Right lobe of liver (tissue), 6 donors: ENCODE data around the gene GPR158. TPM values are rescaled to one million over a fixed set of nuclear protein-coding genes. Genes with fewer than 3 reads are reported as not detected.

Experiments used
- ATAC-seq, 4 donors: fragments of 200-7000 bp; cut with Tn5 transposase; one replicate each; pipeline ENCODE4 v1.9.1; 2020; ENCODE audit warnings: mild to moderate bottlenecking in 4 of 4, moderate library complexity in 4 of 4
- DNase-seq, 3 donors: peaks; one replicate each; pipeline ENCODE4 v3.0.0-alpha.2; 2020
- H3K27ac ChIP-seq, 3 donors: fragments of 200-600 bp; one replicate each; pipeline ENCODE4 v1.8.0; 2022
- H3K27me3 ChIP-seq, 2 donors: fragments of 200-600 bp; one replicate each; pipeline ENCODE4 v1.8.0; 2022
- H3K36me3 ChIP-seq, 4 donors: fragments of 200-600 bp; sonication (generic) in 1 of 4; one replicate each; pipeline versions ENCODE4 v1.5.1 to v1.8.0; 2017 to 2022; ENCODE audit warnings: control low read depth in 1 of 4
- H3K4me1 ChIP-seq, 4 donors: fragments of 200-600 bp; sonication (generic) in 1 of 4; one replicate each; pipeline versions ENCODE4 v1.5.1 to v1.8.0; 2017 to 2022; ENCODE audit warnings: control low read depth in 1 of 4
- H3K4me3 ChIP-seq, 3 donors: fragments of 200-600 bp; one replicate each; pipeline ENCODE4 v1.8.0; 2022
- H3K9me3 ChIP-seq, 4 donors: fragments of 200-600 bp; sonication (generic) in 1 of 4; one replicate each; pipeline versions ENCODE4 v1.5.1 to v1.8.0; 2017 to 2022; ENCODE audit warnings: control low read depth in 1 of 4
- CTCF ChIP-seq, 4 donors: fragments of 200-600 bp in 3 of 4; fragments of 450-650 bp in 1 of 4; IDR thresholded peaks; one replicate each; pipeline versions ENCODE4 v1.5.1 to v1.8.0; 2016 to 2022; ENCODE audit warnings: antibody characterized with exemption in 4 of 4, mild to moderate bottlenecking in 2 of 4
- POLR2A ChIP-seq: fragments of 450-650 bp; IDR thresholded peaks from one replicate; pipeline ENCODE4 v1.6.1; 2017; ENCODE audit warnings: antibody characterized with exemption, mild to moderate bottlenecking
- WGBS: methylation state at CpG from one replicate; pipeline ENCODE4 v1.1.6; 2018; ENCODE audit warnings: low coverage, low lambda C conversion rate; ENCODE audit not compliant: insufficient coverage; ENCODE audit errors: missing lambda C conversion rate; 5-methylcytosine and 5-hydroxymethylcytosine counted together
- intact Hi-C, 2 donors: fragments of 100-400 bp; cut with DNase I; formaldehyde crosslinking; loops; one replicate each; pipeline versions ENCODE4 v1.11.2 to v1.14.1; 2022
- total RNA-seq, 6 experiments: library from RNA; depleted of rRNA in 2 of 6; stranded (reverse); fragments of >200 nt in 2 of 6; fragmentation: NEBNext Ultra II Directional in 3 of 6; extraction: Animal tissue kit (Norgen Biotek cat#: 25700) in 3 of 6; gene quantifications; one replicate each; pipeline versions ENCODE4 v1.1.0 to v1.2.4, GENCODE V29; 2016 to 2023
- donor health status: DM: no; HTN: yes; CAD: no.
- donor health status: DM: no; HTN: no; CAD: no.
- donor health status: DM: no; HTN: no; CAD: no.
- donor health status: DM: no; HTN: yes; CAD: no.
- donor health status: DM: no; HTN: yes; CAD: no.

GPR158 gene
- total RNA-seq, 6 experiments from 2014 or later: 0.04 to 0.14 TPM; not detected in 4

- no peaks in the 10 kb centered on the region for H3K36me3 ChIP-seq
- no peaks in the 10 kb centered on the region for H3K4me1 ChIP-seq
- WGBS: 9% methylated on average over 4 of the region's 4 CpGs
- TF ChIP-seq POLR2A (no peak), CTCF (IDR thresholded peaks at IDR 0.05) (no peak)
- H3K27me3 ChIP-seq: no peaks in the 10 kb centered on the region
- peak in 1 of 4 donors; percentile 64 for ATAC-seq
- no peak overlapping the region for H3K4me3 ChIP-seq
- intact Hi-C loops: no loop called here
- no peak overlapping the region for H3K27ac ChIP-seq
- H3K9me3 ChIP-seq: no peaks in the 10 kb centered on the region
- DNase-seq: no peak
Observed at GRCh38 chr10:25493122-25493893, 318.5 kb downstream of the GPR158 start.

- 47% methylated on average over 3 of the region's 3 CpGs for WGBS
- TF ChIP-seq CTCF (IDR thresholded peaks at IDR 0.05) (no peak), POLR2A (no peak)
- H3K27ac ChIP-seq: no peak overlapping the region
- no peak for ATAC-seq
- H3K9me3 ChIP-seq: no peaks in the 10 kb centered on the region
- H3K36me3 ChIP-seq: no peaks in the 10 kb centered on the region
- no peaks in the 10 kb centered on the region for H3K27me3 ChIP-seq
- DNase-seq: no peak
- H3K4me1 ChIP-seq: no peaks in the 10 kb centered on the region
- H3K4me3 ChIP-seq: no peak overlapping the region
- intact Hi-C loops: no loop called here
Observed at GRCh38 chr10:25497246-25497645, 322.4 kb downstream of the GPR158 start.

- Histone ChIP-seq H3K4me1 (no peaks in the 10 kb centered on the region), H3K27ac (no peak overlapping the region), H3K9me3 (no peaks in the 10 kb centered on the region), H3K27me3 (no peaks in the 10 kb centered on the region), H3K36me3 (no peaks in the 10 kb centered on the region), H3K4me3 (no peak overlapping the region)
- TF ChIP-seq CTCF (IDR thresholded peaks at IDR 0.05): no peak
- TF ChIP-seq POLR2A: no peak
- intact Hi-C loops: no loop called here
- DNase-seq (no peak), ATAC-seq (no peak)
- WGBS: 52% methylated on average over 5 of the region's 5 CpGs
Observed at GRCh38 chr10:25498645-25499044, 323.8 kb downstream of the GPR158 start.

GRCh38 chr10:25501912-25502311 is 327.1 kb downstream of the GPR158 start:
- no peak for DNase-seq
- TF ChIP-seq CTCF (IDR thresholded peaks at IDR 0.05) (no peak), POLR2A (no peak)
- Histone ChIP-seq H3K4me1 (no peaks in the 10 kb centered on the region), H3K36me3 (no peaks in the 10 kb centered on the region), H3K4me3 (no peak overlapping the region), H3K27me3 (no peaks in the 10 kb centered on the region), H3K9me3 (no peaks in the 10 kb centered on the region), H3K27ac (no peak overlapping the region)
- intact Hi-C loops: no loop called here
- no peak for ATAC-seq
- 28% methylated on average over 4 of the region's 4 CpGs for WGBS
